GM12892 (cell line): ENCODE results near the gene ARHGAP22.

Experiments
- DNase-seq: peaks from one replicate; pipeline ENCODE4 v3.0.0; 2011; ENCODE audit not compliant: insufficient read length
- FAIRE-seq: peaks from 2 replicates; lab custom pipeline; 2011; peaks lifted over from hg19 to GRCh38; lab: Jason Lieb, UNC
- POLR2A ChIP-seq: IDR thresholded peaks from 2 replicates; pipeline ENCODE4 v1.6.1; 2011; ENCODE audit warnings: low read depth, low read length, control low read depth
- POLR2AphosphoS5 ChIP-seq: IDR thresholded peaks from 2 replicates; pipeline ENCODE4 v1.6.1; 2011; ENCODE audit warnings: low read depth, low read length, control low read depth
- TAF1 ChIP-seq: IDR thresholded peaks from 2 replicates; pipeline ENCODE4 v1.6.1; 2011; ENCODE audit warnings: low read depth, mild to moderate bottlenecking, control low read depth, low read length, borderline replicate concordance

ARHGAP22 gene

DNA sequence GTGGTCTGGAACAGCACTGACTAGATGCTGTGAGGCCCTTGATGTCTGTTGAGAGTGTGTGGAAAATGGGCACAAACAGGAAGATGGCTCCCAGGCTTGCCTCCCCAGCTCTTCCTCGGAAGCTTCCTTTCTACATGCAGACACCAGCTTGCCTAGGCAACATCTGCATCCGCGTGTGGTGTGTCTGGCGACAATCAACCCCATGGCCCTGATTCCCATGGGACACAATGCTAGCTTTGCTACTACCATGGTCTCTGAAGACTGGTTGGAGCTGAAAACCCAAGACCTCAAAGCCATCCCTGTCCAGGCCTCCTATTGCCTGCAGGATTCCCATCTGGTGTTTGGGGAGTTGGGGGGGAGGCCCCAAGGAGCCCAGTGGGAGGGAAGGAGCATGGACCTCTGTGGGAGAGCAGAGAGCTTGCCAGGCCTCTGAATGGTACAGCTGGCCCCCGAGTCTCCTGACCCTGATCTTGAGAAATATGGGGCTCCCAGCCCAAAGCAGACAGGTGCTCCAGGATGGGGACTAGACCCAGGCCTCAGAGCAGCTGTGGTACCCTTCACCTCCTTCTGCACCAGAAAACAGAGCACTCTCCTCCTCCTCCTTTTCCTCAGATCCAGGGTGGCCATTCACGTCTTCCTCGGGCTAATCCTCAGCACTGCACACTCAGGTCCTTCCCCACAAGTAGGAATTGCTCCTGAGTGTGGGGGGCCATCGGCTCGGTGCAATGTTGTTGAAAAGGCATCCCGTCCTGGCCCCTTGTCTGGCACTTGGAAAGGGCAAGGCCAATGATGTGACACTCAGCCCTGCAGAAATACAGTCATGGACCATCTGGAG lies 57.6 kb downstream of the ARHGAP22 start:
- DNase-seq = no peak
- FAIRE-seq = no peak
- no peak for TF ChIP-seq TAF1
- no peak for TF ChIP-seq POLR2A
- TF ChIP-seq POLR2AphosphoS5 = no peak

DNA sequence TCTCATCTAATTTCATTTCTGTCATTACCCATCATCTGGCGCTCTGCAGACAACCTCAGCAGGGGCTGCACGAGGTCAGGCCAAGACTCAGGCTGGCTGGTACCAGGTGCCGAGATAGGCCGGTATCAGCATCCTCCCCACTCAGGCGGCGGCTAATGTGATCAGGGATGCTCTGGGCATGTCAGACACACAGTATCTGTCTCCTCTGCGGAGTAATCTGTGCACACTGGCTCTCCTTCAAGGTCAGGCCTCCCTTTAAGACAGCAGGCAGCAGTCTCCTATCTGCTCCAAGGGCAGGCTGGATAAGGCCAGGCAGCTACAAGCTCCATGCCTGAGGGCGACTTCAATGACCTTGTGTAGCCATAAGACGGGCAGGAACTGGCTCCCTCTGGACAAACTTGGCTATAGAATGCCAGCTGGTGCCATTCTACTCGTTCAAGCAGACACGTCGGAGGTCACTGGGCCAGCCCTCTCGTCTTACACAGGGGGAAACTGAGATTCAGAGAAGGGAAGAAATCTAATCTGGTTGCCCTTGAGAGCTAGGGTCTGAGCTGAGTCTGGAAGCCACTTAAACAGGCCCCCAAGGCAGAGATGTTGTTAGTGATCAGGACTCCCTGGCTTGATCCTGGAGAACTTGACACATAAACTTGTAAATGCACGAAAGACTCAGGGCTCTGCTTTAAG lies 59.3 kb downstream of the ARHGAP22 start:
- FAIRE-seq (no peak), DNase-seq (no peak)
- no peak for TF ChIP-seq TAF1
- no peak for TF ChIP-seq POLR2A
- no peak for TF ChIP-seq POLR2AphosphoS5

DNA sequence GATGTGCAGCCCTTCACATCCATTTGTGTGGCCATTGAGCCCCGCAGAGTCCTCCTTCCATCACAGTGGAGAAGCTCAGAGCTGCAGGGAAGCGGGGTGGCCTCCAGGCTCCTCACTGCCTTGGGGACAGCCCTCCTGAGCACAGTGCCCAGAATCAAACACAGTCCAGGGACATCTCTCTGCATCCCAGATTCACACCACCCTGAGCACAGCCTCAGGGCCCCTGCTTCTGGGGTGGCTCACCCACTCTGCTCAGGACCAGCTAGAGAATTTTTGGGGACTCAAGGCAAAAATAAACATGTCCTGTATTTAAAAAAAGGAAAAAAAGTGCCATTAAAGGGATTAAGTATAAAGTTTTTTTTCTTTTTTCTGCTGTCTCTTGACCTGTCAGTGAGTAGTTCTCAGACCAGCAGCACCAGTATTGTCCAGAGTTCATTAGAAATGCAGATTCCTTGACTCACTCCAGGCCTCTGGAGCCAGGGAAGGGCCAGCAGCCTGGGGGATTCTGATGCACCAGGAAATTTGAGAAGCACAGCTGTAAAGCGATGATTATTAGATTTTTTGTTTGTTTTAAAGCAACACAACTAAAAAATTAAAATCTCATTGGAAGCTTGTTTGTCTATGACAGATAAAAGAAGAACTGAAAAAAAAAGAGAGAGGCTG lies 61.6 kb downstream of the ARHGAP22 start:
- no peak for TF ChIP-seq POLR2AphosphoS5
- no peak for TF ChIP-seq TAF1
- no peak for TF ChIP-seq POLR2A

DNA sequence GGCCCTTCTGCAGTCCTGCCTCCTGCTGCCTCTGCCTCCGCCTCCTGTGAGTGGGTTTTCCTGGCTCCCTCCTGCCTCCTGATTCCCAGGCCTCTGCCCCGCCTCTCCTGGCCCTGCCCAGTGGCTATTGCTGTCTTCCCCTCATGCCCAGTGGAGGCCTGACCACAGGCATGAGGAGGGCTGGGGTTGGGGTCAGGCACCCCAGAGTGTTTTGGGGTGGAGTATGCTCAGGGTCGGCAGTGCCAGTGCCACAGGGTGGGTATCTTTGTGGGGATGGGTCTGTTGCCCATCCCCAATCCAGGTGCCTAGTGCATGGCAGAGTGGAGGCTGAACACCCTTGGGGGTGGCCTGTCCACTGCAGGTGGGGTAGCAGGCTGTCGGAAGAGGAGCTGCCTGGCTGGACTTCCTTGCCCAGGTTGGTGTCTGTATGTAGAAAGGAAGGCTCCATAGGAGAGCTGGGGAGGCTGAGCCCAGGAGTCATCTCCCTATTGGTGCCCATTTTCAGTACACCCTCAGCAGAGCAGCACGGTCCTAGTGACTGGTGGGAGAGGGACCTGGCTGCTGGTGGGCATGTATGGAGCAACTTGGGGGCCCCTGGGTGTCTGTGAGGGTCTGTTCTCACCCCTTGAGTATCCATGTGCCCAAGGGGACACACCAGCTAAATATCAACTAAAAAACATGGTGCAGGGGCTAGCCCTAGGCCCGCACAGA lies 62.2 kb downstream of the ARHGAP22 start:
- no peak for DNase-seq
- no peak for FAIRE-seq
- TF ChIP-seq POLR2AphosphoS5 (no peak), POLR2A (no peak), TAF1 (no peak)

More for the DNA sequence above, 61.6 kb downstream of the ARHGAP22 start:
- FAIRE-seq (no peak), DNase-seq (no peak)

DNA sequence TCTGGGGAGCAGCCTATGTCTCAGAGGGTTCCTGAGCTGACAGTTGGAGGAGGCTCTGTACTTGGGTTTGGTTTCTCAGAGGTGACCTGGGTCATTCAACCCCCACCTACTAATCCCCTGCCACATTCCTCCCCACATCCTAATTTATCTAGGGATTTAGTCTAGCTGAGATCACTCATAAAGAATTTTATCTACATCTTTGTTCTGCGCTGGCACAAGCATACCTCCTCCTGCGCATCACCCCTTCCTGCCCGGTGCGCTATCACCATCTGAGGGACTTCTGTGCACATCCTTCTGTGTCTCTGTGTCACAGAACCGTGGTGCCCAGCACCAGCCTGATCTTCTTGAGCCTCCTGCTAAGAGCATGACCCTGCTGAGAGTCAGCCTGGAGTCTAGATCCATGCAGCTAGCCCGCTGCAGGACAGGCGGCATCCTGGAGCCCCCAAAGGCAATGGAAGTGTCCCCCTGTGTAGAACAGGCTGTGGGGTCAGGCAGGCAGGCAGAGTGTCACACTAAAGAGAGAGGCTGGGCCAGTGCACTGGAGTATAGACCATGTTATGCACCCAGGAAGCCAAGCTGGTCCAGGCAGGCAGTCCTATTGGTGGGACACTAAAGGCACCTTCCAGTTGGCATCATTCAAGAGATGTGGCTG lies 63.6 kb downstream of the ARHGAP22 start:
- TF ChIP-seq TAF1 (no peak), POLR2AphosphoS5 (no peak), POLR2A (no peak)
- FAIRE-seq (no peak), DNase-seq (no peak)

DNA sequence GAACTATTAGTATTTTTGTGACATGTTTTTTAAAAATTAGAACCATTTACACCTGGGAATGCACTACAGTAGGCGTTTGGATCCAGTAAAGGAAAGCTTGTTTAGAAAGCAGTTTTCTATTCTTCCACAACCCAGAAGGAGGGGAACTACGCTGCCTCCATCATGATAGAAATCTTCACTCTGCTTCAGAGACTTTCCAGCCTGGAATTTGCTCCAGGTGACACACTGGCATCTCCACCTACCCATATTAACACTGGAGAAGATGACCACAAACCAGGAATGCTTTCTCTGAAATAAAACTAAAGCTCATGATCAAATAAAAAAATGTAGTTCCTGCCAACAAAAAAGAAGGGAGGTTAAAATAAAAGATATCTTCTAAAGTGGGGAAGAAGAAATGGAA lies 66.3 kb downstream of the ARHGAP22 start:
- TF ChIP-seq POLR2AphosphoS5 = no peak
- no peak for TF ChIP-seq TAF1
- no peak for TF ChIP-seq POLR2A
- DNase-seq (no peak), FAIRE-seq (no peak)

DNA sequence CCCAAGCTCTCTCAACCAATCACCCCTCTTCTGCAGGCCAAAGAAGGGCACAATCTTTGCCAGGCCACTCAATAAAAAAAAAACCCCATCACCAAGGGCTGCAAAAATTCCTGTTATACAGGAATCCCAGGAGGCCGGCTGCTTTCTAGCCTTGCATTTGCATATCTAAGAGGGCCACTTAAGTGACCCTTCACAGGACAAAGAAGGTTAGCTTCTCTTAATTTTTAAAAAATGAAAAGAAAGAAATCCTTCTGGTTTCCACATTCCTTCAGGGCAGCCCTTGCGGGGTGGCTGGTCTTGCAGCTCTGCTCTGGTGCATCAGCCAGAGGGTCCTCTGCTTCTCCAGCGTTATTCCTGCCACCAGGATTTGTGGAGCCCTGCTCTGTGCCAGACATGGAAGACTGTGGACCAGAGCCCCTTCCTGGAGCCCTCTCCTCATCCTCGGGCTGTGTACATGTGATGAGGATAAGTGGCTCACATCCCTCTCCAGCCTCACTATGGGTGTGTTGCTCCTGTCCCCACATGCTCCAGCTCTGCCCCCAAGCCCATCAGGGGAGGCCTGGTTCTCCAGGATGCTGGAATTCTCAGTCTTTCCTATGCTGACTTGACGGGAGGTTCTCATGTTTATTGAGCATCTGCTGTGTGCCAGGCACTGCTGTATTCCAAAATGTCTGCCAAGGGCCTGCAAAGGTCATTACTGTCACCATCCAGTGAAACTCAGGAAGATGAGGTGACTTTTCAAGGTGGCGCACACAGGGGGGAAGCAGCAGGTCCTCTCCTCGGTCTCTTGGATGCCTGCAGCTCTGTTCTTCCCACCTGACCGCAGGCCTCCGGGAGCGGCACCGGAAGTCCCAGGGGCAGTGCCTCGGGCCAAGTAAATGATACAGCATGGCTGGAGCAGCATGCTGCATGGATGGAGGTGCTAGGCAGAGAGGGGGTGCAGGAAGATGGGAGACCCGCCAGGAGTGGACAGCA lies 67.7 kb downstream of the ARHGAP22 start:
- DNase-seq = no peak
- no peak for TF ChIP-seq POLR2A
- TF ChIP-seq TAF1 = no peak
- TF ChIP-seq POLR2AphosphoS5 = no peak
- no peak for FAIRE-seq

DNA sequence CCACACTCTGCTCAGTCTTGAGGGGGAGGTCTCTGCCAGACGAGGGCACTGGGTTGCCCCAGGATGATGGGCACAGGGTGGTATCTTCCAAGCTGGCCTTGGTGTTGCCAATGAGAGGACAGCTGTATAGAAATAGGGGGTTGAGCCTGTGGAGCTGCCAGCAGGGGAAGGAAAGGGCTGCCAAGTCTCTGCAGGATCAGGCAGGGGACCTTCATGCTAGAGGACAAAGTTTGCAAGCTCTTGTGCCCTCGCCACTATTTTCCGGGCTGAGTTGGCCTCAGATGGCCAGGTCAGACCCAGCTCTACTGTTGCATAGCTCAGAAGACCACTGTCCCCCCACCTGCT lies 68.7 kb downstream of the ARHGAP22 start:
- DNase-seq (no peak), FAIRE-seq (no peak)
- TF ChIP-seq POLR2AphosphoS5 (no peak), TAF1 (no peak), POLR2A (no peak)

DNA sequence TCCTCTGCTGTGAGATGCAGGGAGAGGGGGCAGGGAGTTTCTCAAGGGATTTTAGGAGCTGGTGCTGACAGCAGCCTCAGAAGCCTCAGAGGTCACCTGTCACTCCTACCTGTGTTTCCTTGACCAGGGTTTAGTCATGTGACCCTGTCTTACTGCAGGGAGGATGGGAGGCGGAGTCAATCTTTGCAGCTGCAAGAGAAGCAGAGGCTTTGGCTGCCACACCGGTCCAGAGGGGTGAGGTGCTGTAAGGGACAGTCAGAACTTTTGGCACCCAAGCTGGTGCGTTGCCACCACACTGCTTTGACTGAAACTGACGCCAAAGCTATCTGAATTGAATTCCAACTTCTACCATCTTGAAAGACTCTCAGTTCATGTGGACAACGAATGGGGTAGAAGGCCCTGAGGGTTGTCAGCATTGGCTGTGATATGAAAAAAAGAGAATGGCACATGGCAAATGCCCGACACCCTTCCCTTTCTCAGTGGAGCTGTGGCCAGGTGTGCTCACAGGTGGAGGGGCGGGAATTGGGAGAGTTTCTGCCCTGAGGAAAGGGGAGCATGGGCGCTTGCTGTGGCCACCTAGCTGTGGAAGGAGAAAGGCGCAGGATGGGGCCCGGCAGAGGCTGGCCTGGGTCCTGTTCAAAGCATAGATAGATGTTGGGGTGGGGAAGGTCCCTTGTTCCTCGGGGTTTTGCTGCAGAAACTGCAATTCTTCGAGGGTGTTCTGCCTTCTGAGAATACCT lies 69.3 kb downstream of the ARHGAP22 start:
- TF ChIP-seq POLR2A = no peak
- TF ChIP-seq POLR2AphosphoS5 = no peak
- TF ChIP-seq TAF1 = no peak
- no peak for DNase-seq
- no peak for FAIRE-seq
